HFFc6 (cell line): ENCODE data around the gene SNX20. TPM values are rescaled to one million over a fixed set of nuclear protein-coding genes. Genes with fewer than 3 reads are reported as not detected.

Experiments used
- DNase-seq: peaks from one replicate; pipeline ENCODE4 v3.0.0-alpha.2; 2018
- H3K27ac Mint-ChIP-seq: 2 replicates; pipeline ENCODE4 v1.8.0; 2020; ENCODE audit warnings: mild to moderate bottlenecking, mixed read lengths
- H3K27me3 Mint-ChIP-seq: 2 replicates; pipeline ENCODE4 v1.8.0; 2021; ENCODE audit warnings: mild to moderate bottlenecking, moderate library complexity, mixed read lengths; ENCODE audit not compliant: insufficient read depth
- H3K36me3 Mint-ChIP-seq: 2 replicates; pipeline ENCODE4 v1.8.0; 2021; ENCODE audit warnings: low read depth, mixed read lengths
- H3K4me1 Mint-ChIP-seq: 2 replicates; pipeline ENCODE4 v1.8.0; 2020; ENCODE audit warnings: low read depth, mixed read lengths
- H3K4me3 Mint-ChIP-seq: 2 replicates; pipeline ENCODE4 v1.8.0; 2020; ENCODE audit warnings: mild to moderate bottlenecking, moderate library complexity, mixed read lengths
- H3K9me3 Mint-ChIP-seq: 2 replicates; pipeline ENCODE4 v1.8.0; 2020; ENCODE audit warnings: mild to moderate bottlenecking, mixed read lengths
- total RNA-seq, 6 experiments: library from RNA; stranded (reverse); fragmentation: NEBNext Ultra II Directional; extraction: Animal tissue kit (Norgen Biotek cat#: 25700); gene quantifications; 2 replicates in 1 of 6; 3 replicates in 5 of 6; pipeline ENCODE4 v1.2.3, GENCODE V29; 2021
- TF ChIP-seq, protein P1 (sequence below): fragments of 200-600 bp; sonication (generic); IDR thresholded peaks from 2 replicates; pipeline ENCODE4 v1.5.0; 2021; ENCODE audit warnings: antibody characterized with exemption, mild to moderate bottlenecking

SNX20 gene
- total RNA-seq, 6 experiments from 2014 or later = not detected

DNA sequence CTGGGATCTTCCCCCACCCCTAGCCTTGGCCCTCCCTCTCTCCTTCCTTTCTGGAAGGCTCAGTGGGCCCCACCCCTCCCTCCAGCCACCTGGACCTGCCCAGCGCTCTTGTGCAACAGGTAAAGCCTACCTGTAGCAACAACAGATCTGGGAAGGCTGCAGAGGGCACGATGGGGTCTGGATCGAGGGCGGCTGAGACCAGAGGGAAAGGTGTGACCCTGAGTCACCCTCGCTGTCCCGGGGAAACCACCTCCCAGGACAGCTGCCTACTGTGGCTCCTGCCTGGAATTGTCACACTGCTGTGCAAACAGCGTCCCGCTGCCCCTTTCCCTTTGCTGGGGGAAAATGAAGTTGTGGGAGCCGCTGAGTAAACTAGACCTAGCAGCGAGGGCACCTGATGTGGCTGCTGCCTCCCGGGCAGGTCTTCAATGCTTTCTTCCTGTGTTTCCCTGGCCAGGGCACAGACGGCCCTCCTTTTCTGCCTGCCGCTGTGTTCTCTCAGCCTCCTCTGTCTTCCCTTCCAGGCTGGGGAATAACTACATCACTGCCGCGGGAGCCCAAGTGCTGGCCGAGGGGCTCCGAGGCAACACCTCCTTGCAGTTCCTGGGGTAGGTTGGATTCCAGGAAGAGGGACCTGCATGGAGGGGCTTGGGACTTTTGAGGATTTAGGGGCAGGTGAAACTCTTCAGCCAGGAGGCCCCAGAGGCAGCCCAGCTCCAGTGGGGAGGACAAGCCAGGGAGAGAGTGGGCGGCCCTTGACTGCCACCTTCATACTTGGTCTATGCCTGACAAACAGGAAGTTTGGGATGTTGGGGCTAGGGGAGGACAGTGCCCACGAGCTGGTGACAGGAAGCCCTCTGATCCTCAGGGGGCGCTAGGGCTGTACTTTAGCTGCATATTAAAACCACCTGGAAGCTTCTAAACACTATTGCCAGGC lies 38.6 kb upstream of the SNX20 start:
- H3K4me1 Mint-ChIP-seq = peaks cover 13% of the 10 kb centered on the region
- H3K27ac Mint-ChIP-seq = no peak overlapping the region
- peaks cover 4% of the 10 kb centered on the region for H3K27me3 Mint-ChIP-seq
- no peak for DNase-seq
- H3K4me3 Mint-ChIP-seq = no peak overlapping the region
- no peaks in the 10 kb centered on the region for H3K36me3 Mint-ChIP-seq
- TF ChIP-seq, protein P1, sequence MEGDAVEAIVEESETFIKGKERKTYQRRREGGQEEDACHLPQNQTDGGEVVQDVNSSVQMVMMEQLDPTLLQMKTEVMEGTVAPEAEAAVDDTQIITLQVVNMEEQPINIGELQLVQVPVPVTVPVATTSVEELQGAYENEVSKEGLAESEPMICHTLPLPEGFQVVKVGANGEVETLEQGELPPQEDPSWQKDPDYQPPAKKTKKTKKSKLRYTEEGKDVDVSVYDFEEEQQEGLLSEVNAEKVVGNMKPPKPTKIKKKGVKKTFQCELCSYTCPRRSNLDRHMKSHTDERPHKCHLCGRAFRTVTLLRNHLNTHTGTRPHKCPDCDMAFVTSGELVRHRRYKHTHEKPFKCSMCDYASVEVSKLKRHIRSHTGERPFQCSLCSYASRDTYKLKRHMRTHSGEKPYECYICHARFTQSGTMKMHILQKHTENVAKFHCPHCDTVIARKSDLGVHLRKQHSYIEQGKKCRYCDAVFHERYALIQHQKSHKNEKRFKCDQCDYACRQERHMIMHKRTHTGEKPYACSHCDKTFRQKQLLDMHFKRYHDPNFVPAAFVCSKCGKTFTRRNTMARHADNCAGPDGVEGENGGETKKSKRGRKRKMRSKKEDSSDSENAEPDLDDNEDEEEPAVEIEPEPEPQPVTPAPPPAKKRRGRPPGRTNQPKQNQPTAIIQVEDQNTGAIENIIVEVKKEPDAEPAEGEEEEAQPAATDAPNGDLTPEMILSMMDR = no peak
- H3K9me3 Mint-ChIP-seq = peaks cover 5% of the 10 kb centered on the region

DNA sequence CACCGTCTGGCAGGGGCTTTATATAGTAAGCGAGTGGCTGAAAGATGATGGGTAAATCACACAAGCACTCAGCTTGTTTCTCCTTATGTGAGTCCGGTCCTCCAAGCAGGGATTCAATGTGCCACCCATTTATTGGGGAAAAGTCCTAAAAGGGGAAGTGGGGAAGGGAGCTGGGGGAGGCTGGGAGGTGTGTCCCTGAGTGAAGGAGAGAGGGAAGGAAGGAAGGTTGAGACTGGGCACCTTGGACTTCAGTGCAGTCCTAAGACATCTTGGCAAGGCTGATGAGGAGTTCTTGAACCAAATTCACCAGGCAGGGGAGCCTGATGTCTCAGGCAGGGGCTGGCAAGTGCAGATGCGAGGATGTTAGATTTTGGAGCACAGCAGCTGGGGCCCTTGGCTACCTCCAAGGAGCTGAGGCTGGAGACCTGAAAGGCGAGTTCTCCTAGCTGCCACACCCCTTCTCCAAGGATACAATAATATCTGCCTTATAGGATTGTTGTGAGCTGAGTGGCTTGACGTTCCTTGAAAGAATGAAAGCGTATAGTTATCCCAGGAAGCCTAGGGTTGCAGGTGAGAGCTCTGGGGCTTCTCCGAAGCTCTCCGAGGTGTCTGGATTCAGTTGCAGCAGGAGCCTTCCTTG lies 37.8 kb upstream of the SNX20 start:
- no peak overlapping the region for H3K27ac Mint-ChIP-seq
- peaks cover 13% of the 10 kb centered on the region for H3K4me1 Mint-ChIP-seq
- DNase-seq = no peak
- no peaks in the 10 kb centered on the region for H3K9me3 Mint-ChIP-seq
- H3K4me3 Mint-ChIP-seq = peak overlapping the region; percentile 63; the same call in 1 of the 2 replicates
- no peaks in the 10 kb centered on the region for H3K36me3 Mint-ChIP-seq
- peaks cover 11% of the 10 kb centered on the region for H3K27me3 Mint-ChIP-seq
- TF ChIP-seq, protein P1 = no peak

DNA sequence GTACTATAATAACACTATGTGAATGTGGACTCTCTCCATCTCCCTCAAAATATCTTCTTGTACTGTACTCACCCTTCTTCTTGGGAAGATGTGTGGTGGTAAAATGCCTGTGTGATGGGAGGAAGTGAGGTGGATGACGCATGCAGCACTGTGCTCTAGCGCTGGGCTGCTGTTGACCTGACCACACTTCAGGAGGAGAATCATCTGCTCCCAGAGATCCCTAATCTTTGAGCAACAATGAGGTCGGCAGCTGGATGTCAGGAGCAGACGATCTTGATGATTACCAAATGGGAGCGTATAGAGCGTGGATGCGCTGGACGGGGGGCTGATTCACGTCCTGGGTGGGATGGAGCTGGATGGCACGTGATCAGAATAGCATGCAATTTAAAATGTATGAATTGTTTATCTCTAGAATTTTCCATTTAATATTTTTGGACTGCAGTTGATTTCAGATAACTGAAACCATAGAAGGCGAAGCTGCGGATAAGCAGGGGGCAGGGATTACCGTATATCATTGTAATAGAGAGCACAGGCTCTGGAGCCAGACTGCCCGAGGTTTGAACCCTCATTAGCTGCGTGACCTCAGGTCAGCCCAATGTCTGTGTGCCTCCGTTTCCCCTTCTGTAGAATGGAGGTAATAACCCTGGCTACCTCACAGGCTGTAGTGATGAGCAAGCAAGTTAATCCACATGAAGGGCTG lies 37.1 kb upstream of the SNX20 start:
- H3K4me3 Mint-ChIP-seq = peak overlapping the region; percentile 63
- H3K36me3 Mint-ChIP-seq = no peaks in the 10 kb centered on the region

DNA sequence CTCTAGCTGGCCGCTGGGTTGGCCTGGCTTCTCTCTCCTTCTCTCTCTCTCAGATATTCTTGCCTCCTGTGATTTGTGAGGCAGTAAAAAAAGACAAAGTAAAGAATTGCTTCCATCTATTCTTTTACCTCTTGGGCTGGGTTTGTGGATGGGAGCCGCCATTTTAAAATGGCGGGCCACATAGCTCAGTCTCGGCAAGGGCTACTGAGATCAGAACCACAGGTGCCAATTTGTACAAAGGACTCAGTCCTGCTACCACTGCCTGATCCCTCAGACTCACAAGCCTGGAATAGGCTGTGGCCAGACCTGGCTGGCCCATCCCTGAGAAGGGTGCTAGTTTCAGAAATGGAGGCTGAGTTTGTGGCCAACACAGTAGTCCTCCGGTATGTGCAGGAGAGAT lies 36.4 kb upstream of the SNX20 start:
- no peak for DNase-seq
- Mint-ChIP-seq H3K4me1 (peaks cover 13% of the 10 kb centered on the region), H3K27ac (no peak overlapping the region), H3K36me3 (no peaks in the 10 kb centered on the region), H3K4me3 (no peak overlapping the region), H3K9me3 (no peaks in the 10 kb centered on the region), H3K27me3 (peaks cover 11% of the 10 kb centered on the region)
- TF ChIP-seq, protein P1 = no peak

More for the DNA sequence above, 37.1 kb upstream of the SNX20 start:
- peak; percentile 34 for DNase-seq
- H3K27me3 Mint-ChIP-seq = peaks cover 11% of the 10 kb centered on the region
- TF ChIP-seq, protein P1 = no peak
- H3K9me3 Mint-ChIP-seq = no peaks in the 10 kb centered on the region
- H3K4me1 Mint-ChIP-seq = peaks cover 13% of the 10 kb centered on the region
- H3K27ac Mint-ChIP-seq = 0 out of 2 replicates have a peak overlapping the region, but pooled peaks have one; percentile 0

DNA sequence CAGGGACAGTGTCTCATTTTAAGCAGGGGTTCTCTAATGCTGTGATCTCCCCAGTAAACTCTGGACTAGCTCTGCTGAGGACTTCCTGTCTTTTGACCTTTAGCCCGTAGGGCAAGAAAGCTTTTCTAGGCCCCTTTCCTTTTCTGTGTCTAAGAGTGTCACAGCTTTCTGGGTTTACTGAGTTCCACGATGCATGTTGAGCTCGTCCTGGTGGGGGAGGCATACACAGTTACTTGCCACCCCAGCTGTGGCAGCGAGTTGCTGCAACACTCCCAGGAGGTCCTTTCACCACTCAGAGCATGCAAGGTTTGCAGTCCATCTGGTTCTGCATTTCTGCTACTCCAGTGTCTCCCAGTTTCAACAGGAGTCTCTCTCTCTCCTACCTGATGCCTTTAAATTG lies 36.0 kb upstream of the SNX20 start:
- no peaks in the 10 kb centered on the region for H3K9me3 Mint-ChIP-seq
- H3K27me3 Mint-ChIP-seq = peaks cover 11% of the 10 kb centered on the region
- no peak overlapping the region for H3K27ac Mint-ChIP-seq
- no peak for DNase-seq
- no peaks in the 10 kb centered on the region for H3K36me3 Mint-ChIP-seq
- H3K4me1 Mint-ChIP-seq = peaks cover 13% of the 10 kb centered on the region
- TF ChIP-seq, protein P1 = no peak
- H3K4me3 Mint-ChIP-seq = no peak overlapping the region
